K562 (cell line): Measurements from ENCODE around the gene SMARCA4. TPM values are rescaled to one million over a fixed set of nuclear protein-coding genes. Genes with fewer than 3 reads are reported as not detected.

ENCODE experiments used
- BCOR ChIP-seq: fragments of 450-650 bp; IDR thresholded peaks from 2 replicates; pipeline ENCODE4 v1.6.1; 2016
- CBFA2T2 ChIP-seq: fragments of 450-650 bp; conservative IDR thresholded peaks from 2 replicates; pipeline ENCODE4 v1.6.1; 2017; ENCODE audit warnings: mild to moderate bottlenecking
- CBX1 ChIP-seq: sonication (generic); IDR thresholded peaks from 2 replicates; pipeline ENCODE4 v1.6.1; 2016; ENCODE audit warnings: antibody characterized with exemption, low read depth, mild to moderate bottlenecking
- CEBPG ChIP-seq, 3 experiments: fragments of 200-800 bp in 1 of 3; sonication (Bioruptor generic) in 1 of 3; sonication (generic) in 1 of 3; formaldehyde crosslinking in 1 of 3; IDR thresholded peaks in 2 of 3; conservative IDR thresholded peaks in 1 of 3; 2 replicates each; pipeline versions ENCODE4 v1.6.1 to v1.8.0; 2016 to 2022; ENCODE audit warnings: missing compliant biosample characterization in 2 of 3, missing genetic modification characterization in 2 of 3, mild to moderate bottlenecking in 1 of 3, missing genetic modification reagents in 1 of 3
- EP300 ChIP-seq: IDR thresholded peaks from 2 replicates; pipeline ENCODE4 v1.6.1; 2012; ENCODE audit warnings: low read length, improper control_type of control experiment
- FOXA3 ChIP-seq, 2 experiments: fragments of 450-650 bp in 1 of 2; sonication (generic) in 1 of 2; formaldehyde crosslinking; IDR thresholded peaks in 1 of 2; conservative IDR thresholded peaks in 1 of 2; 2 replicates each; pipeline versions ENCODE4 v1.4.0 to v1.8.0; 2020 to 2022; ENCODE audit warnings: mild to moderate bottlenecking in 2 of 2, missing genetic modification reagents in 1 of 2
- HOXB6 ChIP-seq: fragments of 250-450 bp; sonication (Bioruptor Pico); IDR thresholded peaks from 2 replicates; pipeline ENCODE4 v1.5.1; 2022; ENCODE audit warnings: mild to moderate bottlenecking, borderline replicate concordance
- NBN ChIP-seq: fragments of 450-650 bp; IDR thresholded peaks from 2 replicates; pipeline ENCODE4 v1.6.1; 2016; ENCODE audit warnings: low read depth, mild to moderate bottlenecking
- NFXL1 ChIP-seq: fragments of 450-650 bp; formaldehyde crosslinking; IDR thresholded peaks from 2 replicates; pipeline ENCODE4 v1.4.0; 2021; ENCODE audit warnings: mild to moderate bottlenecking
- PTTG1 ChIP-seq: fragments of 450-650 bp; IDR thresholded peaks from 2 replicates; pipeline ENCODE4 v1.6.1; 2016; ENCODE audit warnings: low read depth, mild to moderate bottlenecking, missing genetic modification characterization, missing compliant biosample characterization
- TRIM28 ChIP-seq: fragments of 450-650 bp; IDR thresholded peaks from 2 replicates; pipeline ENCODE4 v1.6.1; 2017
- U2AF1 ChIP-seq: fragments of 200-400 bp; formaldehyde crosslinking; optimal IDR thresholded peaks from 2 replicates; pipeline ENCODE3; 2017; ENCODE audit warnings: mild to moderate bottlenecking, low read depth, low read length, moderate library complexity
- XRCC3 ChIP-seq: fragments of 450-650 bp; IDR thresholded peaks from 2 replicates; pipeline ENCODE4 v1.6.1; 2017; ENCODE audit warnings: mild to moderate bottlenecking, moderate library complexity
- ZEB2 ChIP-seq: fragments of 450-650 bp; IDR thresholded peaks from 2 replicates; pipeline ENCODE4 v1.6.1; 2016
- ZNF695 ChIP-seq: fragments of 450-650 bp; formaldehyde crosslinking; IDR thresholded peaks from 2 replicates; pipeline ENCODE4 v1.4.0; 2020; ENCODE audit warnings: mild to moderate bottlenecking, moderate library complexity
- ZNF778 ChIP-seq: fragments of 450-650 bp; formaldehyde crosslinking; IDR thresholded peaks from 2 replicates; pipeline ENCODE4 v1.4.0; 2020; ENCODE audit warnings: mild to moderate bottlenecking, moderate library complexity
- polyA plus RNA-seq, 8 experiments: library from polyadenylated mRNA; depleted of rRNA in 4 of 8; stranded (reverse) in 5 of 8; unstranded in 3 of 8; fragments of >200 nt; fragmentation: Nextera tagmentation in 2 of 8; fragmentation: Illumina TruSeq in 1 of 8; extraction: Ambion mirVana in 2 of 8; extraction: Trizol in 1 of 8; gene quantifications; 2 replicates each; pipeline versions ENCODE4 v1.2.1 to v1.2.3, GENCODE V29; 2011 to 2014; ENCODE audit warnings: inconsistent platforms in 1 of 8, missing spikeins in 1 of 8
- total RNA-seq, 7 experiments: library from RNA; depleted of rRNA in 6 of 7; stranded (reverse); fragments of >200 nt in 6 of 7; fragmentation: Illumina TruSeq in 2 of 7; extraction: Trizol in 2 of 7; gene quantifications; 2 replicates each; pipeline versions ENCODE4 v1.2.1 to v1.2.3, GENCODE V29; 2011 to 2021; ENCODE audit warnings: low replicate concordance in 1 of 7
- TF ChIP-seq, protein P1 (sequence below), 2 experiments: fragments of 450-650 bp; IDR thresholded peaks; 2 replicates each; pipeline ENCODE4 v1.6.1; 2018; ENCODE audit warnings: mild to moderate bottlenecking in 2 of 2, low read depth in 1 of 2; ENCODE audit not compliant: partially characterized antibody in 2 of 2
- TF ChIP-seq, protein P2 (sequence below): sonication (generic); formaldehyde crosslinking; IDR thresholded peaks from 2 replicates; pipeline ENCODE4 v1.8.1; 2023; ENCODE audit warnings: mild to moderate bottlenecking, missing genetic modification reagents
- TF ChIP-seq, protein P3 (sequence below): IDR thresholded peaks from 2 replicates; pipeline ENCODE4 v1.6.1; 2014; ENCODE audit warnings: antibody characterized with exemption
- TF ChIP-seq, protein P4 (sequence below): fragments of 250-450 bp; sonication (Bioruptor Pico); IDR thresholded peaks from 2 replicates; pipeline ENCODE4 v1.5.0; 2022; ENCODE audit warnings: mild to moderate bottlenecking

Gene SMARCA4
- total and polyA plus RNA-seq, 9 of the 15 experiments (the other 6 are each of a cell fraction or from before 2014, with no cell fraction given), result 19.3 to 207 (median 52.1) TPM

DNA sequence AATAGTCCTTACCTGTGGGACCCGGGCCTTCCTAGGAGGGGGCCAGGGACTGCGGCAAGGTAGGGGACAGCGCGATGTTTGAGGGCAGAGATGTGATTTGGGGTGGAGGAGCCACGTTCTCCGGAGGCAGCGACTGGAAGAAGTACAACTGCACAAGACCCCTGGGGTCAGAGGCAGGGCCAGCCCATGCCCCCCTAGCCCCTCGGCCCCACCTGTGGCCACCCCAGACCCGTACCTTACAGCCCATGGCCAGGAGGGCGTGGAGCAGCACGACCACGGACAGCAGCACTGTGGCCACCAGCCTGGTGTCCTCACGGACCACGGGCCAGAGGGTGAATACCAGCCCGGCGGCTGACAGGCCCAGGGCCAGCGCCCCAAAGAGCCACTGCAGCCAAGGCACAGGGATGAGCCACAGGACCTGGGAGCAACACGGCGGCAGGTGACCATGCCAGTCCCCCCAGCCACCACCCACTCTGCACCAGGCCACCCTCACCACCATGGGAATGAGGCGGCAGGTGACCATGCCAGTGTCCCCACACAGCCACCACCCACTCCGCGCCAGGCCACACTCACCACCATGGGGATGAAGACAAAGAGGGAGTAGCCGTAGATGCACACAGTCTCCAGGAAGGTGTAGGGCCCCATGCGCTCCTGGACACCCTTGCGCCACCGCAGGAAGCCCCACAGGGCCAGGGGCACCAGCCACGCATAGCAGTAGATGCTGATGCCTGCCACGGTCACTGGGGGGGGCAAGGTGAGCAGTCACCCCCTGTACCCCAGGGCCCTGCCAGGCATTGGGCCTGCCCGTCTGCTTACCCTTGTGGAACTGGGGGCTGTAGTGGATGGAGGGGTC is 37.3 kb upstream of the SMARCA4 start (continued):
- TF ChIP-seq, protein P1, sequence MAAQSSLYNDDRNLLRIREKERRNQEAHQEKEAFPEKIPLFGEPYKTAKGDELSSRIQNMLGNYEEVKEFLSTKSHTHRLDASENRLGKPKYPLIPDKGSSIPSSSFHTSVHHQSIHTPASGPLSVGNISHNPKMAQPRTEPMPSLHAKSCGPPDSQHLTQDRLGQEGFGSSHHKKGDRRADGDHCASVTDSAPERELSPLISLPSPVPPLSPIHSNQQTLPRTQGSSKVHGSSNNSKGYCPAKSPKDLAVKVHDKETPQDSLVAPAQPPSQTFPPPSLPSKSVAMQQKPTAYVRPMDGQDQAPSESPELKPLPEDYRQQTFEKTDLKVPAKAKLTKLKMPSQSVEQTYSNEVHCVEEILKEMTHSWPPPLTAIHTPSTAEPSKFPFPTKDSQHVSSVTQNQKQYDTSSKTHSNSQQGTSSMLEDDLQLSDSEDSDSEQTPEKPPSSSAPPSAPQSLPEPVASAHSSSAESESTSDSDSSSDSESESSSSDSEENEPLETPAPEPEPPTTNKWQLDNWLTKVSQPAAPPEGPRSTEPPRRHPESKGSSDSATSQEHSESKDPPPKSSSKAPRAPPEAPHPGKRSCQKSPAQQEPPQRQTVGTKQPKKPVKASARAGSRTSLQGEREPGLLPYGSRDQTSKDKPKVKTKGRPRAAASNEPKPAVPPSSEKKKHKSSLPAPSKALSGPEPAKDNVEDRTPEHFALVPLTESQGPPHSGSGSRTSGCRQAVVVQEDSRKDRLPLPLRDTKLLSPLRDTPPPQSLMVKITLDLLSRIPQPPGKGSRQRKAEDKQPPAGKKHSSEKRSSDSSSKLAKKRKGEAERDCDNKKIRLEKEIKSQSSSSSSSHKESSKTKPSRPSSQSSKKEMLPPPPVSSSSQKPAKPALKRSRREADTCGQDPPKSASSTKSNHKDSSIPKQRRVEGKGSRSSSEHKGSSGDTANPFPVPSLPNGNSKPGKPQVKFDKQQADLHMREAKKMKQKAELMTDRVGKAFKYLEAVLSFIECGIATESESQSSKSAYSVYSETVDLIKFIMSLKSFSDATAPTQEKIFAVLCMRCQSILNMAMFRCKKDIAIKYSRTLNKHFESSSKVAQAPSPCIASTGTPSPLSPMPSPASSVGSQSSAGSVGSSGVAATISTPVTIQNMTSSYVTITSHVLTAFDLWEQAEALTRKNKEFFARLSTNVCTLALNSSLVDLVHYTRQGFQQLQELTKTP (IDR thresholded peaks at IDR 0.05; ENCODE audit: low read depth in 1 of 2, partially characterized antibody in 2 of 2), result no peak
- TF ChIP-seq ZEB2, result no peak
- TF ChIP-seq EP300, result no peak
- TF ChIP-seq ZNF695, result no peak
- no peak for TF ChIP-seq CBFA2T2
- no peak for TF ChIP-seq ZNF778 (CRISPR knock-in tag)
- TF ChIP-seq FOXA3 (CRISPR knock-in tag; conservative IDR thresholded peaks at IDR 0.05 in 1 of 2, IDR thresholded peaks at IDR 0.05 in 1 of 2), result no peak
- TF ChIP-seq TRIM28, result no peak
- no peak for TF ChIP-seq NFXL1 (CRISPR knock-in tag)
- no peak for TF ChIP-seq CEBPG (CRISPR knock-in tag; IDR thresholded peaks at IDR 0.05)
- TF ChIP-seq CEBPG (tag; conservative IDR thresholded peaks at IDR 0.05 in 1 of 2, IDR thresholded peaks at IDR 0.05 in 1 of 2), result no peak
- TF ChIP-seq, protein P2, sequence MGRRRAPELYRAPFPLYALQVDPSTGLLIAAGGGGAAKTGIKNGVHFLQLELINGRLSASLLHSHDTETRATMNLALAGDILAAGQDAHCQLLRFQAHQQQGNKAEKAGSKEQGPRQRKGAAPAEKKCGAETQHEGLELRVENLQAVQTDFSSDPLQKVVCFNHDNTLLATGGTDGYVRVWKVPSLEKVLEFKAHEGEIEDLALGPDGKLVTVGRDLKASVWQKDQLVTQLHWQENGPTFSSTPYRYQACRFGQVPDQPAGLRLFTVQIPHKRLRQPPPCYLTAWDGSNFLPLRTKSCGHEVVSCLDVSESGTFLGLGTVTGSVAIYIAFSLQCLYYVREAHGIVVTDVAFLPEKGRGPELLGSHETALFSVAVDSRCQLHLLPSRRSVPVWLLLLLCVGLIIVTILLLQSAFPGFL (CRISPR knock-in tag), result no peak
- TF ChIP-seq NBN, result no peak
- no peak for TF ChIP-seq HOXB6 (CRISPR knock-in tag)
- TF ChIP-seq CBX1, result no peak
- no peak for TF ChIP-seq XRCC3
- TF ChIP-seq, protein P3, sequence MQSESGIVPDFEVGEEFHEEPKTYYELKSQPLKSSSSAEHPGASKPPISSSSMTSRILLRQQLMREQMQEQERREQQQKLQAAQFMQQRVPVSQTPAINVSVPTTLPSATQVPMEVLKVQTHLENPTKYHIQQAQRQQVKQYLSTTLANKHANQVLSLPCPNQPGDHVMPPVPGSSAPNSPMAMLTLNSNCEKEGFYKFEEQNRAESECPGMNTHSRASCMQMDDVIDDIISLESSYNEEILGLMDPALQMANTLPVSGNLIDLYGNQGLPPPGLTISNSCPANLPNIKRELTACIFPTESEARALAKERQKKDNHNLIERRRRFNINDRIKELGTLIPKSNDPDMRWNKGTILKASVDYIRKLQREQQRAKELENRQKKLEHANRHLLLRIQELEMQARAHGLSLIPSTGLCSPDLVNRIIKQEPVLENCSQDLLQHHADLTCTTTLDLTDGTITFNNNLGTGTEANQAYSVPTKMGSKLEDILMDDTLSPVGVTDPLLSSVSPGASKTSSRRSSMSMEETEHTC, result no peak
- TF ChIP-seq PTTG1, result no peak
- TF ChIP-seq BCOR, result no peak
- TF ChIP-seq, protein P4, sequence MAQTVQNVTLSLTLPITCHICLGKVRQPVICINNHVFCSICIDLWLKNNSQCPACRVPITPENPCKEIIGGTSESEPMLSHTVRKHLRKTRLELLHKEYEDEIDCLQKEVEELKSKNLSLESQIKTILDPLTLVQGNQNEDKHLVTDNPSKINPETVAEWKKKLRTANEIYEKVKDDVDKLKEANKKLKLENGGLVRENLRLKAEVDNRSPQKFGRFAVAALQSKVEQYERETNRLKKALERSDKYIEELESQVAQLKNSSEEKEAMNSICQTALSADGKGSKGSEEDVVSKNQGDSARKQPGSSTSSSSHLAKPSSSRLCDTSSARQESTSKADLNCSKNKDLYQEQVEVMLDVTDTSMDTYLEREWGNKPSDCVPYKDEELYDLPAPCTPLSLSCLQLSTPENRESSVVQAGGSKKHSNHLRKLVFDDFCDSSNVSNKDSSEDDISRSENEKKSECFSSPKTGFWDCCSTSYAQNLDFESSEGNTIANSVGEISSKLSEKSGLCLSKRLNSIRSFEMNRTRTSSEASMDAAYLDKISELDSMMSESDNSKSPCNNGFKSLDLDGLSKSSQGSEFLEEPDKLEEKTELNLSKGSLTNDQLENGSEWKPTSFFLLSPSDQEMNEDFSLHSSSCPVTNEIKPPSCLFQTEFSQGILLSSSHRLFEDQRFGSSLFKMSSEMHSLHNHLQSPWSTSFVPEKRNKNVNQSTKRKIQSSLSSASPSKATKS, result no peak
- no peak for TF ChIP-seq U2AF1
